UCSD-AML1 (cell line): ENCODE results near the gene RANBP2.

Experiments used
- DNase-seq: peaks from one replicate; lab custom pipeline; 2025; ENCODE audit not compliant: unreplicated experiment; lab: John Stamatoyannopoulos, UW

The RANBP2 gene

DNA sequence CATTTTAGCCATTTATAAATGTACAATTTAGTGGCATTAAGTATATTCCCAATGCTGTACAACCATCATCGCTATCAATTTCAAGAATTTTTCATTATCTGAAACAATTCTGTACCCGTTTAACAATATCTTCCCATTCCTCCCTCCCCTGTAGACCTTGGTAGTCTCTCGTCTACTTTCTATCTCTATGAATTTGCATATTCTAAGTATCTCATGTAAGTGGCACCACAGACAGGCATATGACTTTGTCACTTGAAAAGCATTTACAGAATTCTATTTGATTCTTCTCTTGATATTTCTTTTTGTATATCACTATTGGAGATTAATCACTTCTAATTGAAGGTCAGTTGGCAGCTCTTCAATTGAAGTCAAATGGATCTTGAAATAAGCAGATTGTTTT, 115.3 kb downstream of the RANBP2 start:
- no peak for DNase-seq

DNA sequence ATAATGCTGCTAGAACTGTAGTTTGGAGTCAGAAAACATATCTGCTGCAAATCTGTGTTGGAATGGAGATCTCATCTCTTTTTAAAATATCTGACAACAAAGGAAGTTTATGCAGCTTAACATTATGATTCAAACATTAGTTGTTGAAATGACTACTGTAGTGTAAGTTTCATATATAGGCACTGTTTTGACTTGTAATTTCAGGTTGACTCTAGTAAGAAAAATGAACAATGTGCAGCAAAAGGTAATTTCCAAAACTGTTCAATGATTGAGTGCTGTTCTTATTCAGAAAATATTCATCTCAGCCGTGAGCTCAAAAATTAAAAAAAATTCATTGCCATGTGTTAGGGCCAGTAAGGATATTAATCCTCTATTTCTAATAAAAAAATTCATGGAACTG, 115.8 kb downstream of the RANBP2 start:
- no peak for DNase-seq
